Gastrocnemius medialis (tissue), 4 donors: ENCODE data around the gene FAM98A.

Experiments used
- CTCF ChIP-seq, 5 experiments: fragments of 450-650 bp in 3 of 5; fragments of 200-600 bp in 2 of 5; sonication (generic) in 2 of 5; IDR thresholded peaks in 4 of 5; conservative IDR thresholded peaks in 1 of 5; 1 replicate in 4 of 5; 2 replicates in 1 of 5; pipeline ENCODE4 v1.5.1; 2016 to 2019; ENCODE audit warnings: antibody characterized with exemption in 5 of 5, mild to moderate bottlenecking in 3 of 5, moderate library complexity in 3 of 5
- POLR2A ChIP-seq, 2 donors: fragments of 450-650 bp; IDR thresholded peaks; one replicate each; pipeline ENCODE4 v1.6.1; 2017; ENCODE audit warnings: antibody characterized with exemption in 2 of 2, mild to moderate bottlenecking in 2 of 2, moderate library complexity in 2 of 2

GRCh38 chr2:33573657-33574056 lies 25.4 kb downstream of the FAM98A start:
- no peak for TF ChIP-seq CTCF (IDR thresholded peaks at IDR 0.05 in 4 of 5, conservative IDR thresholded peaks at IDR 0.05 in 1 of 5)
- no peak for TF ChIP-seq POLR2A (IDR thresholded peaks at IDR 0.05)
